Stomach (tissue), 4 donors: ENCODE measurements around the gene FGF14.

Experiments
- CTCF ChIP-seq, 7 experiments: fragments of 450-650 bp in 4 of 7; fragments of 200-600 bp in 3 of 7; sonication (generic) in 3 of 7; IDR thresholded peaks; one replicate each; pipeline ENCODE4 v1.5.1; 2016 to 2019; ENCODE audit warnings: antibody characterized with exemption in 7 of 7, control low read depth in 2 of 7, mild to moderate bottlenecking in 1 of 7
- EP300 ChIP-seq: sonication (generic); formaldehyde crosslinking; IDR thresholded peaks from one replicate; pipeline ENCODE4 v1.6.1; 2017; ENCODE audit warnings: antibody characterized with exemption
- POLR2A ChIP-seq, 4 donors: fragments of 450-650 bp; IDR thresholded peaks; one replicate each; pipeline ENCODE4 v1.6.1; 2016; ENCODE audit warnings: antibody characterized with exemption in 4 of 4, control low read depth in 2 of 4, mild to moderate bottlenecking in 1 of 4, moderate library complexity in 1 of 4
- POLR2AphosphoS5 ChIP-seq, 3 donors: sonication (generic); formaldehyde crosslinking; IDR thresholded peaks; one replicate each; pipeline ENCODE4 v1.6.1; 2016; ENCODE audit warnings: antibody characterized with exemption in 3 of 3

- TF ChIP-seq POLR2AphosphoS5 (IDR thresholded peaks at IDR 0.05) (no peak), POLR2A (IDR thresholded peaks at IDR 0.05) (no peak), CTCF (IDR thresholded peaks at IDR 0.05) (no peak), EP300 (no peak)
Measured at GRCh38 chr13:102103469-102103868, 298.4 kb downstream of the FGF14 start.
